HG03159 (cell line): ENCODE measurements around the gene KLK8.

Source experiments
- ATAC-seq: cut with Tn5 transposase; IDR thresholded peaks from one replicate; pipeline ENCODE4 v1.9.1; 2021; ENCODE audit warnings: mild to moderate bottlenecking, moderate library complexity; ENCODE audit not compliant: unreplicated experiment

Gene KLK8, protein sequence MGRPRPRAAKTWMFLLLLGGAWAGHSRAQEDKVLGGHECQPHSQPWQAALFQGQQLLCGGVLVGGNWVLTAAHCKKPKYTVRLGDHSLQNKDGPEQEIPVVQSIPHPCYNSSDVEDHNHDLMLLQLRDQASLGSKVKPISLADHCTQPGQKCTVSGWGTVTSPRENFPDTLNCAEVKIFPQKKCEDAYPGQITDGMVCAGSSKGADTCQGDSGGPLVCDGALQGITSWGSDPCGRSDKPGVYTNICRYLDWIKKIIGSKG

DNA sequence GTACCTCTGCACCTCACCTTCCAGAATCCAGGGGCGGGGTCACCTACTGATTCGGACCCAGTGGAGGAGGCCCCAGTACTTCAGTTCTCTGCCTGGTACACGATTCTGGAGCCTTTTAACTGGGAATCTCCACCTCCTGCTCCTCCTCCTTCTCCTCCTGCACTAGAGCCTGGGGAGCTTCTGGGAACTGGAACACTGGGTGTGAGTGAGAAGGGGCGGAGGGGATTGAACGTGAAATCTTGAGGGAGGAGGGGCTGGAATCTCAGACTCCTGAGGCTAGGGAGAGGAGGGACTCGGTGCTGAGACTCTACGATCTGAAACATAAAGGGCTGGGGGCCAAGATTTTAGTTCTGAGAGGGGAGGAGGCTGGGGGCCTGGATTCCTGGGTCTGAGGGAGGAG is at the start of gene KLK8:
Gene KLK8 (minus strand): TSS at position 90 of the 400 bp plus-strand sequence. CDS start 437 bp downstream, outside the sequence.
- ATAC-seq, result no peak

- ATAC-seq, result no peak
These were observed 45.6 kb upstream of the KLK8 start for GRCh38 chr19:51047031-51047335.

DNA sequence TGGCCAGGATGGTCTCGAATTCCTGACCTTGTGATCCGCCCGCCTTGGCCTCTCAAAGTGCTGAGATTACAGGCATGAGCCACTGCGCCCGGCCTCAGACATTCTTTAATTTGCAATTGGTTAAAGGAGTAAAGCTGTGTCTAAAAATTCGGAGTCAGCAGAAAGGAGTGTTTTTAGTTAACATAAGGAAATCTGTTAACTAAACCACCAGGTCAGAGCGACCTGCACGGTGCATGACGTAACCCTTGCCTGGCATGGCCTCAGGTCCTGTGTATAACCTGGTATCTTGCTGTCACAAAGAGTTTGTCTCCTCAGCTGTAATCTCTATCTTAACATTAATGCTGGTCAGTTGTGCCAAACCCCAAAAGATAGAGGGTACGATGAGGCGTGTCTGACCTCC is 42.9 kb upstream of the KLK8 start:
- no peak for ATAC-seq

- ATAC-seq, result no peak
These were observed 42.1 kb upstream of the KLK8 start for GRCh38 chr19:51043497-51043896.

GRCh38 chr19:51040151-51040550 is 38.7 kb upstream of the KLK8 start:
- ATAC-seq, result no peak

GRCh38 chr19:51036519-51036918 is 35.1 kb upstream of the KLK8 start:
- ATAC-seq, result no peak

- ATAC-seq, result no peak
These were observed 33.3 kb upstream of the KLK8 start, which contains the start of gene KLK12 for GRCh38 chr19:51034704-51035103. TSS of gene KLK12 (minus strand) at chr19:51035002. CDS start at chr19:51034621, 381 bp downstream.

- ATAC-seq, result no peak
These were observed 30.4 kb upstream of the KLK8 start for GRCh38 chr19:51031880-51032225.

- no peak for ATAC-seq
These were observed 29.9 kb upstream of the KLK8 start for GRCh38 chr19:51031220-51031879.

- no peak for ATAC-seq
These were observed 29.2 kb upstream of the KLK8 start for GRCh38 chr19:51030631-51031030.

DNA sequence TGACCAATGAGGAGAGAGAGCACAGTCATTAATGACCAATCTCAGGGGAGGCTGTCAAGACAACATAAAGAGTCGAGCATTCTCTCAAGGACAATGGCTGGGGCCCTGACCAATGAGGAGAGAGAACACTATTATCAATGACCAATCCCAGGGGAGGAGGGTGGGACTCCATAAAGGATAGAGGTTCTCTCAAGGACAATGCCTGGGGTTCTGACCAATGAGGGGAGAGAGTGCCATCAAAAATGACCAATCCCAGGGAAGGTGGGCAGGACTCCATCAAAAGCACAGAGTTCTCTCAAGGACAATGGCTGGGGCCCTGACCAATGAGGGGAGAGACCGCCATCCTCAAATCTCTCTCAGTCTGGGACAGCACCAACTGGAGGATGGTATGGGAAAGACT is 28.3 kb upstream of the KLK8 start:
- no peak for ATAC-seq

GRCh38 chr19:51027873-51028272 is 26.5 kb upstream of the KLK8 start:
- no peak for ATAC-seq

GRCh38 chr19:51027126-51027806 is 25.9 kb upstream of the KLK8 start:
- ATAC-seq, result no peak

GRCh38 chr19:51026554-51026831 is 25.1 kb upstream of the KLK8 start, which contains the start of gene KLK11:
TSS of gene KLK11 (minus strand) at chr19:51026616. CDS start at chr19:51025631, 985 bp downstream.
- ATAC-seq, result no peak

DNA sequence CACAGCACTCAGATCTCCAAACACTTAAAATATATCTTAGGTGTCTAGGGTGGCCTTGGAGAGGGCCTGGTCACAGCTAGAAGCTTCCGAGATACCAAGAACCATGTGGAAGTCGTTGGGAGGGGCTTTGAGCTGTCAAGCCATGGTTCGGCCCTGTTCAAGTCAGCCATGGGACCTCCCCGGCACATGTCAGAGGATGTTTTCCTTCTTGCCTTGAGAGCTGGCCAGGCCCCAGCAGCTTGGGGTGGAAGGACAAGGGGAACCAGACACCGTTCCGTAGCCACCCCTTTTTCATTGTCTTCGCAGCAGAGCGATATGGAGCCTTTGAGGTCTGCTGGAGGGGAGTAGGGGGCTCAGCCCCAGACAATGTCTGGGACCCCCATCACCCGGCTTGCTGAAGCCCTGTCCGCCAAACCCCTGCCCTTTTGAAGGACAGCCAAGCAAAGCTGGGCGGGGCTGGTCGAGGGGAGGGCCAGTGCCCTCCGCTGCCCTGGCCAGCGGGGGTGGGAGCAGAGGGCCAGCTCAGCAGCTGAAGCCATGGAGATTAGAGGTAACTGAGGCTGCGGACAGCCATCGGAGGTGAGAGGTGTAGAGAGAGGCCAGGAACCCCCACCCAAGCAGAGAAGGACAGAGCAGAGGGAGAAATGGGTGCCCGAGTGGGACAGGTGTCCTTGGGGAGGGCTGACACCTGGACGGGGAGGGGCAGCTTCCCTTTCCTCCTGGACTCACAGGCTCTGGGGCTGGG is 24.6 kb upstream of the KLK8 start:
- no peak for ATAC-seq

DNA sequence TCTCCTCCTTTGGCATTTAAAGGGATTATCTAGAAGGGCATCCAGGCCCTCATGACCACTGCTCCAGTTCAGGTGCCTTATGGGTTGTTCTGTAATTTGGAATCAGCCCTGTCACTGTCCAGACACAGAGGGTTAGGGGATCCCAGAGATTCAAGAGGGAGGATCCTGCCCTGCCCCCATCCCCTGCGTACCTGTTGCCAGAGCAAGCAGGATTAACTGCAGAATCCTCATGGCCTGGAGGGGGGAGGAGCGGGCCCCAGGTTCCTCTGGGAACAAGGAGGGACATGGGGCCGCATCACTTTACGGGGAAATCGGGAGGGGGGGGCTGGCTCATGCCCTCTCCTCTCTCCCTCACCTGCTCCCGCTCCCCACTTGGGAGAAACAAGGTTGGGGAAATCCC is 24.0 kb upstream of the KLK8 start:
- no peak for ATAC-seq

DNA sequence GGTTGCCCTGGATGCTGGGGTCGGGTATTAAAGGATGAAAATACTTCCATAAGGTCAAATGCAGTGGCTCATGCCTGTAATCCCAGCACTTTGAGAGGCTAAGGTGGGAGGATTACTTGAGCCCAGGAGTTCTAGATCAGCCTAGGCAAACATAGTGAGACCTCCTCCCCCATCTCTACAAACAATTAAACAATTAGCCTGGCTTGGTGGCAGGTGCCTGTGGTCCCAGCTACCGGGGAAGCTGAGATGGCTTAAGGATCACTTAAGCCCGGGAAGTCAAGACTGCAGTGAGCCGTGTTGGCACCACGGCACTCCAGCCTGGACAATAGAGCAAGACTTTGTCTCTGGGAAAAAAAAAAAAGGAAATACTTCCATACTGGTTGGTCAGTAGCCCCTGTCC is 23.5 kb upstream of the KLK8 start:
- no peak for ATAC-seq

- ATAC-seq, result no peak
These were observed 22.5 kb upstream of the KLK8 start for GRCh38 chr19:51023946-51024345.

DNA sequence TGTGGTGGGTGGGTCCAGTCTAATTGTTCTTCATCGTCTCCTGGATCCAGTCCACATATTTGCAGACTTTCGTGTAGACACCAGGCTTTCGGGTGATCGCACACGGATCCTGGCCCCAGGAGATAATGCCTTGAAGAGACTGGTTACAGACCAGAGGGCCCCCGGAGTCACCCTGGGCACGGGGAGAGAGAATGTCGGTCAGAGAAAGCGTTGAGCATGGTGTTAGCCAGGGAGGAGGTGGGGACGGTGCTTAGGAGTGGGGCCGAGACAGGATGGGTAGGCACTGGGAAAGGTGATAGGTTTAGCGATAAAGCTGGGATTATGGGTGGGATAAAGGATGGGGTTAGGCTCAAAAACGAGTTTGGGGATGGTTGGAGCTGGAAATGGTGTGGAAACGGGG is 21.1 kb upstream of the KLK8 start:
- no peak for ATAC-seq

- no peak for ATAC-seq
These were observed 19.7 kb upstream of the KLK8 start for GRCh38 chr19:51020988-51021651.

- no peak for ATAC-seq
These were observed 18.1 kb upstream of the KLK8 start, which contains the start of gene KLK10 for GRCh38 chr19:51019544-51019925. TSS of gene KLK10 (minus strand) at chr19:51019709. CDS start at chr19:51019130, 579 bp downstream.
